ENCODE results near the gene RNF144B. TPM values are rescaled to one million over a fixed set of nuclear protein-coding genes. Genes with fewer than 3 reads are reported as not detected.
"Not testable (repeated sequence)": the region's sequence is repeated elsewhere in the genome, so short reads cannot be mapped to it uniquely, and the experiment has no call there.

Gene RNF144B
- total RNA-seq, 1 donor from 2014 or later = 10.2 TPM

DNA sequence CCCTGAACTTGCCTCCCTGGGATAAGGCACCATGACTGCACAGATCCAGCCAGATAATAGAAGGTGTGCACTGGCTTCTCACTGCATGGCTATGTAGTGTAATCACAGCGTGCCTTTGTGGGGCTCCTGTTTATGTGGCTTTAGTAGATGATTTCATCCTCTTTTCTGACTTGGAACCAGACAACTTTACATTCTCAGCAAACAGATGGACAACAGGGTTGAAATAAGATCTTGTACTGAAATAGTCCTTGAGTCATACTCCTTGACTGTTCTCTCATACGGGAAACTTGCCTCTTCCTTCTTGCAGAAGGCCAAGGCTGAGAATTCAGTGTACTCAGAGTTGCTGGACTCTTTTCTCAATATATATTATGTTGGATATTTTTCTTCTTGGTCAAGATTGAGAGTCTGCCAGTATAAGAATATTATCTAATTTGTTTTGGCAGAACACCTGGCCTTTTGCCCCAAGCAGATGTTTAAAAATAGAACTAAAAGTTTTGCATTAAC lies 25.0 kb upstream of the RNF144B start:
- no peaks in the 10 kb centered on the region for H3K27me3 Mint-ChIP-seq (ENCODE audit: low read depth)
- H3K4me3 Mint-ChIP-seq (ENCODE audit: unreplicated experiment) = no peak overlapping the region
- peaks cover 17% of the 10 kb centered on the region for H3K4me1 Mint-ChIP-seq (ENCODE audit: low read depth)

DNA sequence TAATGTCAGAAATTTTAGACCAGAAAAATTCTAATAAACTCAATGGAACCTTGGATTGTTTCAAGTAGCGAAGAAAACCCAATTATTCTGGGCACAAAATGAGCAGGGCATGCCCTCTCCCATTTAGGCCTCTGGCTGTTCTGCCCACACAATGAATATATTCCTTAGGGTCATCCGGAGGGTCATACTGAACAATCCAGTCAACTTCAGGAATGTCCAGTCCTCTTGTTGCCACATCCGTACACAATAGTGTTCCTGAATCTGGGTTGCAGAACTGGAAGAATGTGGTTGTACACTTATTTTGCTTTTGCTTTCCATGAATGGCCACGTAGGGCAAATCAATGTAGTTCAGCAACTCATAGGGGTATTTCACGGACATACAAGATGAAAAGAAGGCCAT lies 23.4 kb upstream of the RNF144B start:
- no peak for DNase-seq (ENCODE audit: low spot score)
- H3K4me1 Mint-ChIP-seq (ENCODE audit: low read depth) = peaks cover 17% of the 10 kb centered on the region

More for the DNA sequence above, 25.0 kb upstream of the RNF144B start:
- Mint-ChIP-seq H3K9me3 (ENCODE audit: low read depth) (peaks cover 7% of the 10 kb centered on the region), H3K36me3 (ENCODE audit: low read depth) (peaks cover 5% of the 10 kb centered on the region), H3K27ac (ENCODE audit: unreplicated experiment) (peak overlapping the region; percentile 56)
- DNase-seq (ENCODE audit: low spot score) = no peak
- TF ChIP-seq, protein P1, sequence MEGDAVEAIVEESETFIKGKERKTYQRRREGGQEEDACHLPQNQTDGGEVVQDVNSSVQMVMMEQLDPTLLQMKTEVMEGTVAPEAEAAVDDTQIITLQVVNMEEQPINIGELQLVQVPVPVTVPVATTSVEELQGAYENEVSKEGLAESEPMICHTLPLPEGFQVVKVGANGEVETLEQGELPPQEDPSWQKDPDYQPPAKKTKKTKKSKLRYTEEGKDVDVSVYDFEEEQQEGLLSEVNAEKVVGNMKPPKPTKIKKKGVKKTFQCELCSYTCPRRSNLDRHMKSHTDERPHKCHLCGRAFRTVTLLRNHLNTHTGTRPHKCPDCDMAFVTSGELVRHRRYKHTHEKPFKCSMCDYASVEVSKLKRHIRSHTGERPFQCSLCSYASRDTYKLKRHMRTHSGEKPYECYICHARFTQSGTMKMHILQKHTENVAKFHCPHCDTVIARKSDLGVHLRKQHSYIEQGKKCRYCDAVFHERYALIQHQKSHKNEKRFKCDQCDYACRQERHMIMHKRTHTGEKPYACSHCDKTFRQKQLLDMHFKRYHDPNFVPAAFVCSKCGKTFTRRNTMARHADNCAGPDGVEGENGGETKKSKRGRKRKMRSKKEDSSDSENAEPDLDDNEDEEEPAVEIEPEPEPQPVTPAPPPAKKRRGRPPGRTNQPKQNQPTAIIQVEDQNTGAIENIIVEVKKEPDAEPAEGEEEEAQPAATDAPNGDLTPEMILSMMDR (IDR thresholded peaks at IDR 0.05) = no peak

DNA sequence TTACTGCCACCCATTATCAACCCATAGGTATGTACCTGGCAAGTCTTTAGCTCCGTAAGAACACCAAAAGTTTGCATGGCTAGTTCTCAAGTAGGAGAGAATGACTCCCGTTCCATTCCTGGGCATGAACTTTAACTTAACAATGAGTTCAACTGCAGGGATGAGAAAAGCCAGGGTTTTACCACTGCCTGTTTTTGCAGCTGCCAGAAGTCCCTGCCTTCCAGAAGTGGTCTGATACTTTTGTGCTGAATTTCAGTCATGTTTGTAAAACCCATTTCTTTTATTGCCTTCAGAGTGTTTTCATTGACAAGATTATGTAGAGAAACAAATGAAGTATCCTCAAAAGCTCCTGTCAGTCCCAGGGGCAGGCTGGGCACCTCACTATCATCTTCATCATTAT lies 22.6 kb upstream of the RNF144B start:
- not testable (repeated sequence) for H3K27me3 Mint-ChIP-seq (ENCODE audit: low read depth); H3K4me3 Mint-ChIP-seq (ENCODE audit: unreplicated experiment); DNase-seq (ENCODE audit: low spot score); H3K36me3 Mint-ChIP-seq (ENCODE audit: low read depth); H3K9me3 Mint-ChIP-seq (ENCODE audit: low read depth); H3K27ac Mint-ChIP-seq (ENCODE audit: unreplicated experiment)
- peaks cover 17% of the 10 kb centered on the region for H3K4me1 Mint-ChIP-seq (ENCODE audit: low read depth)

More for the DNA sequence above, 23.4 kb upstream of the RNF144B start:
- Mint-ChIP-seq H3K36me3 (ENCODE audit: low read depth) (no peaks in the 10 kb centered on the region), H3K9me3 (ENCODE audit: low read depth) (no peaks in the 10 kb centered on the region), H3K27me3 (ENCODE audit: low read depth) (no peaks in the 10 kb centered on the region), H3K4me3 (ENCODE audit: unreplicated experiment) (no peak overlapping the region), H3K27ac (ENCODE audit: unreplicated experiment) (no peak overlapping the region)
- TF ChIP-seq, protein P1 (IDR thresholded peaks at IDR 0.05) = no peak

DNA sequence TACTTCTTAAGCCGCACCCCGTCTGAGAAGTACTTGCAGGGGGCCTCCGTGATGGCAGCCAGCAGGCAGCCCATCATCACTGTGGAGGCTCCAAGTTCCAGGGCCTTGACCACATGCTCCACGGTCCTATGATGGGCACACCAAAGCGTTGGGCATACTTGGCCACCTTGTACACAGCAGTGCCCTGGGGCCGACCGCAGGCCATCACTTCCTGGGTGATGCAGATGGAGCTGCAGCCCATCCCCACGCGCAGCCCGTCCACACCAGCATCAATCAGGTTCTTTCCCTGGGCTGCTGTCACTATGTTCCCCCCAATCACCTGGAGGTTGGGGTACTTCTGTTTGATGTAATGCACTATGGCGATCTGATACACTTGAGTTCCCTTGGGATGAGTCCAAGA lies 19.8 kb upstream of the RNF144B start:
- TF ChIP-seq, protein P1 (IDR thresholded peaks at IDR 0.05) = no peak
- Mint-ChIP-seq H3K4me1 (ENCODE audit: low read depth) (peaks cover 5% of the 10 kb centered on the region), H3K36me3 (ENCODE audit: low read depth) (no peaks in the 10 kb centered on the region), H3K27ac (ENCODE audit: unreplicated experiment) (no peak overlapping the region), H3K27me3 (ENCODE audit: low read depth) (no peaks in the 10 kb centered on the region), H3K9me3 (ENCODE audit: low read depth) (no peaks in the 10 kb centered on the region), H3K4me3 (ENCODE audit: unreplicated experiment) (no peak overlapping the region)
- no peak for DNase-seq (ENCODE audit: low spot score)

DNA sequence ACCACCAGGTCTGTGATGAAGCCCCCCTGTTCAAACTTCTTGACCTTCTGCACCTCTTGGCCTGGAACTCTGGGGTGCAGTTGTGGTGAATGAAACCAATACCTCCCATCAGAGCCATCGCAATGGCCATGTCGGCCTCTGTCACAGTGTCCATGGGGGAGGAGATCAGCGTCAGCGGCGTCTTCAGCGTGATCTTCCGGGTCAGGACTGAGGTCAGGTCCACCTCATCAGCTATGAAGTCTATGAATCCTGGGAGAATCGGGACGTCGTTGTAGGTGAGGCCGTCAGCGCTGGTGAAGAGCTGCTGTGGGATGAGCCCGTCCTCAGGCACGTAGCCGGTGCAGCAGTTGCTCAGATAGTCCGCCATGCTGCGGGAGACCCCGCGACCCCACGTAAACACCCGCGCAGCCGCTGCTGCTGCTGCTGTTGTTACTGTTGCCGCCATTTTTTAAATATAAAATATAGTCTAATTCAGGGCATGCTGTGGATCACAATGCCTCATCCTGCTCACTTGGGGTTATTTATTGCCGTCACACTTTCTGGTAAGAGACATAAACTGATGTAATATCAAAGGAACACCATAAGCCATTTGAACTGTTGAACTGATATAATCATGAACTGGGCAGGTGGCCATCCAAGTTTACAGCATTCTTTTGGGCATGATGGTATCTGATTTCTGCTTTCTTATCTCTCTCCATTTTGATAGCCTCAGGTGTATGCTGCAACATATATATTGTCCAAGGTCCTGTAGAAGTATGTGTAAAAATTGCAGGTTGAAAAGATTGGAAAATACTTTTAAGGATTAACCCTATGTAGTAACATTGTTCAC lies 18.7 kb upstream of the RNF144B start:
- Mint-ChIP-seq H3K4me3 (ENCODE audit: unreplicated experiment) (no peak overlapping the region), H3K27ac (ENCODE audit: unreplicated experiment) (no peak overlapping the region), H3K27me3 (ENCODE audit: low read depth) (no peaks in the 10 kb centered on the region), H3K9me3 (ENCODE audit: low read depth) (no peaks in the 10 kb centered on the region), H3K4me1 (ENCODE audit: low read depth) (no peaks in the 10 kb centered on the region), H3K36me3 (ENCODE audit: low read depth) (no peaks in the 10 kb centered on the region)
- TF ChIP-seq, protein P1 (IDR thresholded peaks at IDR 0.05) = no peak
- no peak for DNase-seq (ENCODE audit: low spot score)

Data from chondrocyte (in vitro differentiated cells).